GM21825 (cell line): Measurements from ENCODE around the gene FBXL19.

Experiments
- ATAC-seq: cut with Tn5 transposase; IDR thresholded peaks from one replicate; pipeline ENCODE4 v1.9.1; 2021; ENCODE audit warnings: mild to moderate bottlenecking, moderate library complexity; ENCODE audit not compliant: unreplicated experiment

Gene FBXL19

DNA sequence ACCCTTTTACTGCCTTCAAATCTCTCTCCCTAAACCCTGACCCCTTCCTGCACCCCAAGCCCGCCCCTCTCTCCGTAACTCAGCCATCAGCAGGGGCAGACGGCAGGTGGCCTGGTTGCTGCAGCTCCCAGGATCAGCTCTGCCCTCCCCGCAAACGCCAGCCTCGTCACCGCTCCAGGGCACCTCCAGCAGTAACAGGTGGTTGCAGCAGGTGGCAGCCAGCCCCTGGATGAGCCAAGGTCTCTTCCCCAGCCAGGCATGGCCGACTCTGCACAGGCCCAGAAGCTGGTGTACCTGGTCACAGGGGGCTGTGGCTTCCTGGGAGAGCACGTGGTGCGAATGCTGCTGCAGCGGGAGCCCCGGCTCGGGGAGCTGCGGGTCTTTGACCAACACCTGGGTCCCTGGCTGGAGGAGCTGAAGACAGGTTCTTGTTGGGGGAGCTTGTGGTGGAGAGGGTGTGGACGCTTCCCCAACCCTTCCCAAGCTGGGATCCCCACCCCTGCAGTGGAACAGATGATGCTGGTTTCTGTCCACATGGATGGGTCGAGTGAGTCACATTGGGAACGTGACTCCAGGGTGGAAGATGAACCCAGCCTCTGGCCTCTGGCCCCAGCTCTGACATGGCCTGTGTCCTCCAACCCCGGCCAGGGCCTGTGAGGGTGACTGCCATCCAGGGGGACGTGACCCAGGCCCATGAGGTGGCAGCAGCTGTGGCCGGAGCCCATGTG, 62.2 kb downstream of the FBXL19 start:
- ATAC-seq, result no peak

DNA sequence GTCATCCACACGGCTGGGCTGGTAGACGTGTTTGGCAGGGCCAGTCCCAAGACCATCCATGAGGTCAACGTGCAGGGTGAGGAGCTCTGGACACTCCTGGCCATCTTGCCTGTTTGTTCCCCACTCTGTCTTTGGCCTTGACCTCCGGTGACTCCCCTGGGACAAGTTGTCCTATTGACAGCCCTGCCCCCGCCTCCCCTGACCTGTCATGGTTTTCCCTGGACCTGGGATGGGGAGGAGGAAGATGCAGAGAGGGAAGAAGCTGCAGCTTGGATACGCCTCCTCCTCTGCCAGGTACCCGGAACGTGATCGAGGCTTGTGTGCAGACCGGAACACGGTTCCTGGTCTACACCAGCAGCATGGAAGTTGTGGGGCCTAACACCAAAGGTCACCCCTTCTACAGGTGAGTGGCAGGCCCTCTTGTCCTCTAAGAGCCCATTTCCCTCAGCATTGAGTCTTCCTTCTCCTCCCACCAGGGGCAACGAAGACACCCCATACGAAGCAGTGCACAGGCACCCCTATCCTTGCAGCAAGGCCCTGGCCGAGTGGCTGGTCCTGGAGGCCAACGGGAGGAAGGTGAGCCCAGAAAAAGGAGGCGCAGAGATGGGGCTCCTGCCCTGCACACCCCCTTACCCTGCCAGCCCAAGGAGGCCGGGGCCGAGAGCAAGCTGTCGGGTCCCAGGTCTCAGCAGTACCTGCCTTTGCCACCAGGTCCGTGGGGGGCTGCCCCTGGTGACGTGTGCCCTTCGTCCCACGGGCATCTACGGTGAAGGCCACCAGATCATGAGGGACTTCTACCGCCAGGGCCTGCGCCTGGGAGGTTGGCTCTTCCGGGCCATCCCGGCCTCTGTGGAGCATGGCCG, 63.0 kb downstream of the FBXL19 start:
- no peak for ATAC-seq

DNA sequence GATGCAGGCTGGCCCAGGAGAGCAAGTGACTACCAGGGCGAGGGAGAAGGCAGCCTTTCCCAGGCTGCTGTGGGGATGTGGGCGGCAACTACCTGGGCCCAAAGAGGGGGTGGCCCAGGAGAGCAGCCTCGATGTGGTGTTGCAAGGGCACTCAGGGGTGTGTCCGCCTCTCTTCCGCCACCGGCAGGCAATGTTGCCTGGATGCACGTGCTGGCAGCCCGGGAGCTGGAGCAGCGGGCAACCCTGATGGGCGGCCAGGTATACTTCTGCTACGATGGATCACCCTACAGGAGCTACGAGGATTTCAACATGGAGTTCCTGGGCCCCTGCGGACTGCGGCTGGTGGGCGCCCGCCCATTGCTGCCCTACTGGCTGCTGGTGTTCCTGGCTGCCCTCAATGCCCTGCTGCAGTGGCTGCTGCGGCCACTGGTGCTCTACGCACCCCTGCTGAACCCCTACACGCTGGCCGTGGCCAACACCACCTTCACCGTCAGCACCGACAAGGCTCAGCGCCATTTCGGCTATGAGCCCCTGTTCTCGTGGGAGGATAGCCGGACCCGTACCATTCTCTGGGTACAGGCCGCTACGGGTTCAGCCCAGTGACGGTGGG, 64.3 kb downstream of the FBXL19 start:
- no peak for ATAC-seq

DNA sequence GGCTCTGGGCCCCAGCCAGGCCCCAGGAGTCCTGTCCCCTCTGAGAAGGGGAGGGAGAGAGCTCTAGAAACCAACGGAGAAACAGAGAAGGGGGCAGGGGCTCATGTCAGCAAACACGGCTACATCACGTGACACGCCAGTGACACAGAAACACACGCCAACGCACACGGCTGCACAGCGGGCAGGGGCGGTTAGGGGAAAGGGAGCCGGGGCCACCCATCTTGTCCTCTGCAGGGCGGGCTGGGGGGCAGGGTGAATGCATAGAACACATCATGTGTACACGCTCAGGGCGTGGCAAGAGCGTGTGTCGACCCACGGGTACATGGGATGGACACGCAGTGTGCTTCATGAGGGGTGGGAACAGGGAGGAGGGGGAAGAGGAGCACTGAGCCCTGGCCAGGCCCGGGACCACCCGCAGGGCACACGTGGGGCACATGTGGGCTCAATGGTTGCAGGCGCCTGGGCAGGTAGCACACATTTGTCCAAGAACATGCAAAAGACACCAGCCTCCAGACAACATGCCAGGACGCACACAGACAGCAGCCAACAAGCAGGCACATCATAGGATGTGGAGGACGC, 66.2 kb downstream of the FBXL19 start:
- ATAC-seq, result no peak

DNA sequence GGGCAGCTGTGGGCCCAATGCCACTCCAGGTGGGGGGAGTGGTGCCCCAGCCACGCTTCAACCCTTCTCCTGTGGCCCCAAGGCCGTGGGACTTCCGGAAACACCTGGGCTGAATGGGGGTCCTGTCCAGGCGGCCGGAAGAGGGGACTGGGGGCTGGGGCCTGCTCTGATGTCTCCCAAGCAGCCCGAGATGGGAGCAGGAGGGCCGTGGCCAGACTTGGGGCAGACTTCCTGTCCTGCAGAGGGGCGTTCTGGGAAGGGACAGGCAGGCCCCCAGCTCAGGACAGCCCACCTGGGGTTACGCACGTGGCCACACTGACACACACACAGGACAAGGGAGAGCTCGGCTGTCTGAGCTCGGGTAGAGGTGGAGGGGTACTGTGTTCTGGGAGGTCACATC, 66.7 kb downstream of the FBXL19 start:
- no peak for ATAC-seq

DNA sequence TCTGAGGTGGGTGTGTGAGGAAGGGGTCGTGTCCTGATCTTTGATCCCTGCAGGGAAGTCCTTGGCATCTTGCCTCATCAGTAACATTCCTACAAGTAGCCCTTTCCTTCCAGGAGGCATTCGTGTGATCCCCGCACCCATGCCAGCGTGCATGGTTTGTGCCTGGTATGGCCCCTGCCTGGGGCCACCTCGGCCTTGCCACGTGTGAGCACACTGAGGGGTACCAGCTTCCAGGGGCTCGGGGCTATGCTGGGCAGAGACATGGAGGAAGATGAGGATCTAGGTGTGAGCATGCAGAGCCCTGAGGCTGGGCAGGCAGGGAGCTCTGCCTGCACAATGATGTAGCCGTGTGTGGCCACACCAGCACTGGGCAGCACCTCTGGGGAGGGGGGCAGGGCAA, 67.7 kb downstream of the FBXL19 start:
- ATAC-seq, result no peak

DNA sequence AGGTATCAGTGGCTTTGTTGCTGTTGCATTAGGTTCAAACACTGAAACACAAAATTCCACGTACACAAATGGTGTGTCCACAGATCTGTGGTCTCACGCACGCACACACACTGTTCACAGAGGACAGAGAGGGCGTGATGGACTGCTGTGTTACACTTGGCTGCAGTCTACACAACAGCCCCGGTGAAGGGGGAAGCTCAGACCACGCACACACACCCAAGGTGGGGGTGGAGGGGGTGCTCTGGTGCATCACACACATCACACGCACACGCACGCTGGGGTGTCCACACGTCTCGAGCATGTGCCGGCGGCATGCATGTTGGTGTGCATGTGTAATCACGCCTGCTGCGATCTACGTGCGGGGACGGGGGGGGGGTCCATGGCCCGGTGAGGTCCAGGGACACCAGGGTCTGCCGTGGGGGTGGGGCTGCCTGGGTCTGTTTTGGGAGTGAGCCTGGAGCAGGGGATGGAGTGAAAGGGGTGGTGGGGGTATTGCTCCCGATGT, 69.0 kb downstream of the FBXL19 start:
- ATAC-seq, result no peak

DNA sequence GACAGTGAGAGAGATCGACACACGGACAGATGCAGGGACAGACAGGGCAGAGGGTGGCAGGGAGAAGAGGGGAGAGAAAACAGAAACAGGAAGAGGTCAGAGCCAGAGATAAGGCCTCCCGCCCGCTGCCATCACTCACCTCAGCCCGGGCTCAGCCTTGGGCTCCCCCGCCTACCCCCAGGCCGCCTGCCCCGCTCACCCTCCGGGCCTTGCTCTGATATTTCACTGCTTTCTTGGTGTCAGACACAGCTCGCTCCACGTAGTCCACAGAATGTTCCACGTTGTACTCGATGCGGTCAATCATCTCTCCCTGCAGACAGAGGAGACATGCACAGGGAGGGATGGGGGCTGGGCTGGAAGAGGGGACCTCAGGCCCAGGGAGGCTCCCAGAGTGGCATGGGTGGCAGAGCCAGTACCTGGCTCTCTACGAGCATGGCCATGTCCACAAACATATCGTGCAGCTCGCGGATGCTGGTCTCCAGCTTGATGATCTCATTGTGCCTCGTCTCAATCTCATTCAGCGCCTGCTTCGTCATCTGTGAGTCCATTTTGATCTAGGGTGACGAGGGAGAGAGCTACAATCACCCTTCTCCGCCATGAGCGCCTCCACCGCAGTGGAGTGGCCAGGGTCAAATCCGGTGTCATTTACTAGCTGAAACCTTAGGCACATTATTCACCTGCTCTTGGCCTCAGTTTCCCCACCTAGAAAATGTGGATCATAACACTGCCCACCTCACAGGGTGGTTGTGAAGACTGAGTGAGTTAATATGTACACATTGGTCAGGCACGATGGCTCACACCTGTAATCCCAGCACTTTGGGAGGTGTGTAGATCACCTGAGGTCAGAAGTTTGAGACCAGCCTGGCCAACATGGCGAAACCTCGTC, 69.8 kb downstream of the FBXL19 start:
- ATAC-seq, result no peak

DNA sequence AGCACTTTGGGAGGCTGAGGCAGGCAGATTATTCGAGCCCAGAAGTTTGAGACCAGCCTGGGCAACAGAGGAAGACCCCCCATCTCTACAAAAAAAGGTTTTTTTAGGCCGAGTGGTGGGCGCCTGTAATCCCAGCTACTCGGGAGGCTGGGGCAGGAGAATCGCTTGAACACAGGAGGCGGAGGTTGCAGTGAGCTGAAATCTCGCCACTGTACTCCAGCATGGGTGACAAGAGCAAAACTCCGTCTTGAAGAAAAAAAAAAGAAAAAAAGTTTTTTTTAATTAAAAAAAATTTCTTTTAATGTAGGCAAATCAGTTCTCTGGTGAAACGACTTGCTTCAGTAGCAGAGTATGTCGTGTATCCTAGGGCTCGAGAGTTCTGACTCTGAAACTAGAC, 72.6 kb downstream of the FBXL19 start:
- ATAC-seq, result no peak

DNA sequence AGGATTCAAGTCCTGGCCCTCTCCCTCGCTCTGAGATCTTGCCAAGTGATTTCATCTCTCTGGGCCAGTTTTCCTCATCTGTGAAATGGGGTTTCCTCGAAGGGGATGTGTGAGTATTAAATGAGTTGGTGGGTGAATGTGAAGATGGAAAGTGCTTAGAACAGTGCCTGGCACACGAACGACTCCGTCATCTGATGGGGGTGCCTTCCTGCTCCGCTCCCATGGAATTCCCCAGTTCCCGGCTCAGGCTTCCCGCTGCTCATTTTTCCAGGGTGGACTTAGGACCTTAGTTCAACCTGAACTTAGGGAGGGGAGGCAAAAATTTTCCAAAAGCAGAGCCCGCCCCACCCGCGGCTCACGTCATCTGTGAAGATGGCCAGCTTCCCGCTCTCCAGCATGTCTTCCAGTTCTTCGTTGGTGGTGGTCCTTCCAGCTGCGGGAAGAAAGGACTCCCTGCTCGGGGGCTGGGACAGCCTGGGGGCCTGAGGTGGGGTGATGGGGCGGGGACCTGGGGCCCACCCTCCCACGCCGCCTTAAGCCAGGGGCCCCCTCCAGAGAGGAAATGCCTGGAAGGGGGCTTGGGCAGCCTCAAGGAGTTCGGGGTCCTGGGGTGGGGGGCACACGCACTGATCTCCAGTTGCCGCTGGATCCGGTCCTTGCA, 73.1 kb downstream of the FBXL19 start:
- ATAC-seq, result no peak

DNA sequence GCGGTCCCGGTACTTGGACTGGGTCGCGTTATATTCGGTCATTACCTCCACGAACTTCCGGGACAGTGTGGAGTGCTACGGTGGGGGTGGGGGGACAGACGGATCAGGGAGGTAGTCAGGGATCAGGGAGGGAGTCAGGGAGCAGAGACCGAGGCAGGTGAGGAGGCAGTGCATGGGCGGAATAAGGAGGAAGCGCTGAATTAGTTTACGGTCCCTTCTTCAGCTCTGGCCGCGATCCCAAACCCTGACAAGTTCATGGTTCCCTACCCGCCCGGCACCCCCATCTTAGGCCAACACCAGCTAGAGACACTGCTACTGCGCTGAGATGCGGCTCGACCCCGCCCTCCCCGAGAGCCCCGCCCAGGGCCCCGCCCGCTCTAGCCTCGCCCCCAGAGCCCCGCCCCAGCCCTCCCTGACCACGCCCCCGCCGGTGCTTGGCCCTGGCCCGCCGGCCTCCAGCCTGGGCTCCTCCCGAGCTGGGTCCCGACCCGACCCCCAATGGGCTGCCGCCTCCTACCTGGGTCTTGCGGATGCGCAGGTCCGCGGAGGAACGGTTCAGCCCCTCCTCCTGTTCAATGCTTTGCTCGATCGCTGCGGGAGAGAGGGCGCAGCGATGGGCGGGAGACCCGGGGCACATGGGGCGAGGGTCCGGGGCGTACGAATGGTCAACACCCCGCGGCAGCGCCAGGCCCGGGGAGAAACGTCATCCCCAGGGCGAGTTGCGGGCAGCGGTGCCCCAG, 73.8 kb downstream of the FBXL19 start:
- peak; percentile 79 for ATAC-seq

DNA sequence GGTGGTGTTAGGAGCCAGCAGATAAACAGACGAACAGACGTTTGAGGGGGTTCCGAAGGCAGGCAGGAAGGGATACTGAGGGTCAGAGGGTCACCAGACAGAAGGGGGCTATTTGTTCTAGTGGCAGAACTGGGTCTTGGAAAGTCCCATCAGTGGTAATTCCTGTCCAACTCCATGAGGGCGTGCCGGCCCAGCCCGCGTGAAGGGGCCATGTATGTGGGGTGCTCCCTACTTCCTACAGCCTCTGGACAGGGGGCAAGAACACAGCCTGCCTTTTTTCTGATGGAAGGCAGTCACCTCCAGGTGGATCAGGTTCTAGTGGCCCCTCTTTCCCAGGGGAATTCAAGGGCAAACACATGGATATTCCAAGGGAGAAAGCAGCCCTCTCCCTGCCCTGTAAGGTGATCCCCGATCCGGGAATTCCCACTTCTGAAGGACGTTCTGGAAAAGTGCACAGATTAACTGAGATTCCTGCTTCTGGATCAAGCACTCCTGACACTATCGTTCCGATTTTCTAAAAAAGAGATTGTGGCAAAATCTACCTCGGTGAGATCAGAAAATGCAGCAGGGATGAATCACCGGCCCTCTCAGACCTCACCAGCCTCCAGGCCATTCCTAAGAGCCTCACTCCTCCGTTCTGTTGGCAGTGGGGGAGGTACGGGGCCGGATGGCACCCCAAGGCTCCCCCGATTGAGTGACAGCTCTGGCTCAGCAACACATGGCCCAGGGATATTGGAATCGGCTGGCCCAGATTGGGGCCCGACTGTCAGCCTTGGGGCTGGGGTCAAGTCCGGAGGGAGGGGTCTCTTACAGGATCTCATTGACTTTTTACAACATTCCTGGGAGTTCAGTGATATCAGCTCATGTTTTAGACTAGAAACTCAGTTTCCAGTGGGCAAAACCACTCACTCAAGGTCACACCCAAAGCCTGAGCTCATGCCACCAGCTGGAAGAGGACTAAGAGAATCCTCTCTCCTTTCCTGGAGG, 74.6 kb downstream of the FBXL19 start:
- no peak for ATAC-seq
